GM19238 (cell line): ENCODE data around the gene ERBB3.
A peak's percentile ranks its signal among the peaks of the same experiment; 100 is the strongest.

Experiments used
- DNase-seq: peaks from one replicate; pipeline ENCODE4 v3.0.0; 2011; ENCODE audit warnings: low spot score; ENCODE audit not compliant: insufficient read length

Gene ERBB3

GRCh38 chr12:56078931-56079722, 838 bp upstream of the ERBB3 start:
- peak; percentile 68 for DNase-seq

GRCh38 chr12:56080556-56081138, 682 bp downstream of the ERBB3 start:
- no peak for DNase-seq

GRCh38 chr12:56081393-56082347, 1.7 kb downstream of the ERBB3 start:
- DNase-seq: no peak

GRCh38 chr12:56082382-56082781, 2.4 kb downstream of the ERBB3 start:
- DNase-seq: no peak

- no peak for DNase-seq
These were observed 3.0 kb downstream of the ERBB3 start for GRCh38 chr12:56082967-56083366.

- DNase-seq: no peak
These were observed 5.1 kb downstream of the ERBB3 start for GRCh38 chr12:56084958-56085543.

GRCh38 chr12:56086096-56086495, 6.1 kb downstream of the ERBB3 start:
- DNase-seq: no peak

GRCh38 chr12:56086608-56087007, 6.6 kb downstream of the ERBB3 start:
- DNase-seq: no peak

GRCh38 chr12:56087220-56087619, 7.3 kb downstream of the ERBB3 start:
- no peak for DNase-seq

GRCh38 chr12:56097738-56098137, 17.8 kb downstream of the ERBB3 start:
- DNase-seq: no peak

- DNase-seq: no peak
These were observed 18.6 kb downstream of the ERBB3 start for GRCh38 chr12:56098592-56098991.

GRCh38 chr12:56099787-56100186, 19.8 kb downstream of the ERBB3 start:
- DNase-seq: no peak

GRCh38 chr12:56101045-56101444, 21.1 kb downstream of the ERBB3 start:
- DNase-seq: no peak

- DNase-seq: no peak
These were observed 22.7 kb downstream of the ERBB3 start for GRCh38 chr12:56102683-56103065.

GRCh38 chr12:56103066-56103711, 23.2 kb downstream of the ERBB3 start:
- no peak for DNase-seq

- no peak for DNase-seq
These were observed 23.8 kb downstream of the ERBB3 start for GRCh38 chr12:56103823-56104108.

- DNase-seq: peak; percentile 95
These were observed 24.3 kb downstream of the ERBB3 start, which contains the start of gene PA2G4 for GRCh38 chr12:56104109-56104814. Gene PA2G4, plus strand, starts transcription at chr12:56104559. Its CDS starts 179 bp downstream, at chr12:56104738.

- DNase-seq: no peak
These were observed 25.0 kb downstream of the ERBB3 start for GRCh38 chr12:56104815-56105608.

GRCh38 chr12:56105609-56105902, 25.6 kb downstream of the ERBB3 start:
- no peak for DNase-seq

- no peak for DNase-seq
These were observed 27.3 kb downstream of the ERBB3 start for GRCh38 chr12:56107242-56107641.
